ENCODE measurements around the gene CAMK1D. TPM values are rescaled to one million over a fixed set of nuclear protein-coding genes. Genes with fewer than 3 reads are reported as not detected.

Gene CAMK1D
- total and polyA plus RNA-seq, 2 experiments from 2014 or later: 3.5 to 6.0 TPM

GRCh38 chr10:12459340-12459739 is 110.0 kb downstream of the CAMK1D start:
- no peak for TF ChIP-seq EZH2 (IDR thresholded peaks at IDR 0.05; ENCODE audit: borderline replicate concordance)
- Histone ChIP-seq H4K20me1 (ENCODE audit: insufficient read depth, poor library complexity, severe bottlenecking) (no peaks in the 10 kb centered on the region), H3K36me3 (replicated peaks; ENCODE audit: insufficient read depth, low read depth) (no peaks in the 10 kb centered on the region), H3K27me3 (no peaks in the 10 kb centered on the region), H3K27ac (no peak overlapping the region), H3K9me3 (ENCODE audit: low read depth) (no peaks in the 10 kb centered on the region), H3K9me2 (replicated peaks; ENCODE audit: insufficient read depth) (no peaks in the 10 kb centered on the region), H3K79me2 (no peaks in the 10 kb centered on the region), H3K4me2 (no peak overlapping the region), H3K4me1 (ENCODE audit: insufficient read depth) (peaks cover 8% of the 10 kb centered on the region), H2AFZ (no peak overlapping the region), H3K4me3 (no peak overlapping the region)
- 76% methylated on average over 4 of the region's 4 CpGs for WGBS (ENCODE audit: low lambda C conversion rate, missing lambda C conversion rate)
- no peak for DNase-seq (ENCODE audit: low spot score)

- H3K4me1 ChIP-seq (ENCODE audit: insufficient read depth): peaks cover 8% of the 10 kb centered on the region
- H3K9me3 ChIP-seq (ENCODE audit: low read depth): no peaks in the 10 kb centered on the region
- H3K4me3 ChIP-seq: no peak overlapping the region
- H3K9me2 ChIP-seq (replicated peaks; ENCODE audit: insufficient read depth): no peaks in the 10 kb centered on the region
- no peaks in the 10 kb centered on the region for H3K27me3 ChIP-seq
- no peak overlapping the region for H3K27ac ChIP-seq
- no peaks in the 10 kb centered on the region for H3K79me2 ChIP-seq
- H4K20me1 ChIP-seq (ENCODE audit: insufficient read depth, poor library complexity, severe bottlenecking): no peaks in the 10 kb centered on the region
- H3K36me3 ChIP-seq (replicated peaks; ENCODE audit: insufficient read depth, low read depth): no peaks in the 10 kb centered on the region
- no peak for DNase-seq (ENCODE audit: low spot score)
- 73% methylated on average over 6 of the region's 6 CpGs for WGBS (ENCODE audit: low lambda C conversion rate, missing lambda C conversion rate)
- H2AFZ ChIP-seq: no peak overlapping the region
- H3K4me2 ChIP-seq: no peak overlapping the region
- TF ChIP-seq EZH2phosphoT487 (IDR thresholded peaks at IDR 0.05; ENCODE audit: low read depth, severe bottlenecking, unreplicated experiment) (no peak), EZH2 (IDR thresholded peaks at IDR 0.05; ENCODE audit: borderline replicate concordance) (no peak), CTCF (IDR thresholded peaks at IDR 0.05; ENCODE audit: poor library complexity) (no peak)
Observed at GRCh38 chr10:12459762-12460161, 110.4 kb downstream of the CAMK1D start.

- WGBS (ENCODE audit: low lambda C conversion rate, missing lambda C conversion rate): 83% methylated on average over 5 of the region's 5 CpGs
- no peak overlapping the region for H3K27ac ChIP-seq
- TF ChIP-seq CTCF (IDR thresholded peaks at IDR 0.05; ENCODE audit: poor library complexity): no peak
- TF ChIP-seq EZH2 (IDR thresholded peaks at IDR 0.05; ENCODE audit: borderline replicate concordance): no peak
- TF ChIP-seq EZH2phosphoT487 (IDR thresholded peaks at IDR 0.05; ENCODE audit: low read depth, severe bottlenecking, unreplicated experiment): no peak
Observed at GRCh38 chr10:12463459-12463838, 114.1 kb downstream of the CAMK1D start.

GRCh38 chr10:12465385-12466136 is 116.2 kb downstream of the CAMK1D start:
- no peak for DNase-seq (ENCODE audit: low spot score)
- H3K27me3 ChIP-seq: no peaks in the 10 kb centered on the region
- no peaks in the 10 kb centered on the region for H3K79me2 ChIP-seq
- H3K27ac ChIP-seq: no peak overlapping the region
- 89% methylated on average over 9 of the region's 9 CpGs for WGBS (ENCODE audit: low lambda C conversion rate, missing lambda C conversion rate)
- TF ChIP-seq EZH2phosphoT487 (IDR thresholded peaks at IDR 0.05; ENCODE audit: low read depth, severe bottlenecking, unreplicated experiment) (no peak), EZH2 (IDR thresholded peaks at IDR 0.05; ENCODE audit: borderline replicate concordance) (no peak), CTCF (IDR thresholded peaks at IDR 0.05; ENCODE audit: poor library complexity) (no peak)
- H3K4me1 ChIP-seq (ENCODE audit: insufficient read depth): no peaks in the 10 kb centered on the region
- no peak overlapping the region for H2AFZ ChIP-seq
- H4K20me1 ChIP-seq (ENCODE audit: insufficient read depth, poor library complexity, severe bottlenecking): no peaks in the 10 kb centered on the region
- H3K9me2 ChIP-seq (replicated peaks; ENCODE audit: insufficient read depth): no peaks in the 10 kb centered on the region
- no peaks in the 10 kb centered on the region for H3K36me3 ChIP-seq (replicated peaks; ENCODE audit: insufficient read depth, low read depth)
- no peaks in the 10 kb centered on the region for H3K9me3 ChIP-seq (ENCODE audit: low read depth)
- H3K4me2 ChIP-seq: no peak overlapping the region
- no peak overlapping the region for H3K4me3 ChIP-seq

More at GRCh38 chr10:12463459-12463838, 114.1 kb downstream of the CAMK1D start:
- H3K9me2 ChIP-seq (replicated peaks; ENCODE audit: insufficient read depth): no peaks in the 10 kb centered on the region
- H3K9me3 ChIP-seq (ENCODE audit: low read depth): no peaks in the 10 kb centered on the region
- H3K4me1 ChIP-seq (ENCODE audit: insufficient read depth): no peaks in the 10 kb centered on the region
- H3K79me2 ChIP-seq: no peaks in the 10 kb centered on the region
- H3K4me3 ChIP-seq: no peak overlapping the region
- H2AFZ ChIP-seq: no peak overlapping the region
- no peak for DNase-seq (ENCODE audit: low spot score)
- no peaks in the 10 kb centered on the region for H3K27me3 ChIP-seq
- H3K36me3 ChIP-seq (replicated peaks; ENCODE audit: insufficient read depth, low read depth): no peaks in the 10 kb centered on the region
- no peak overlapping the region for H3K4me2 ChIP-seq
- no peaks in the 10 kb centered on the region for H4K20me1 ChIP-seq (ENCODE audit: insufficient read depth, poor library complexity, severe bottlenecking)

Measured in hepatocyte (in vitro differentiated cells).